Fibroblast of gingiva (primary cell): Measurements from ENCODE around the gene SMARCA1.

Source experiments
- DNase-seq: peaks from one replicate; pipeline ENCODE4 v3.0.0-alpha.2; 2011; ENCODE audit warnings: low read depth

SMARCA1 gene

DNA sequence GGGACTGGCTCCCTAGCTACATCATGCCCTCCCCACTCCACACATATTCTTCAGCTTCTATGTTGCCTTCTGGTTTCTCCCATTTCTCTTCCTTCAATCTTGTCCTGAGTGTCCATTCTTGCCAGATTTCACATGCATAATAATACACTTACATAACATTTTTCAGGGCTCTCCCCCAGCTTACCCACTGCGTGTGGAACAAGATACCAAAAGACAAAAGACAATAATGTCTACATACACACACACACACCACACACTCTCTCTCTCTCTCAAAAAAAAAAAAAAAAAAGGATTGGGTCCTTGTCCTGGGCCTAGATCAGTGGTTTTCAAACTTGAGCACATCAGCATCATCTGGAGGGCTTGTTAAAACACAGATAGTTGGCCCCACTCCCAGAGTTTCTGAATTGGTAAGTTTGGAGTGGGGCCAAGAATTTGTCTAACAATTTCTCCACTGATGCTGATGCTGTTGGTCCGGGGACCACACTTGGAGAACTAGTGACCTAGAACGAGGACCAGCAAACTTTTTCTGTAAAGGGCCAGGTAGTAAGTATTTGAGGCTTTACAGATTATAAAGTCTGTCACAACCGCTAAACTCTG, 6.5 kb upstream of the SMARCA1 start:
- peak; percentile 1 for DNase-seq

- DNase-seq, result no peak
Measured at GRCh38 chrX:129525896-129526295, 2.6 kb upstream of the SMARCA1 start.

DNA sequence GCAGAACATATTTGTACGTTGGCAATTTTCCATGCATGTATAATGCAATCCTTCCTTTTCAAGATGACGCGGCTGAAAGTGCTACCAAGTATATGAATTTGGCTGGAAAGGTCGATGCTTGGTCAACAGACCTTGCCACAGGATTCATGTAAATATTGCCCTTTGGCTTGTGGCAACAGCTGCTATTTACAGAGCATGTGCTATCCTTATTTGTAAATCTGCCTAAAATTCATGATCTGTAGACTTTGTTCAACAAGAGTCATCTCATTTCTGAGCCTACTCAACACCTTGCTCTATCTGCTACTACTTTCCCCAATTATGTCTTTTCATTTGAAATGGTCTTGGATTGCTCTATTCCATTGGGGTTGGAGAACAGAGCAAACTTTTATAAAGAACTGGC, 1.9 kb upstream of the SMARCA1 start:
- peak; percentile 56 for DNase-seq

GRCh38 chrX:129524250-129524850, 1.1 kb upstream of the SMARCA1 start:
- no peak for DNase-seq

- DNase-seq, result peak; percentile 47
Measured at GRCh38 chrX:129522184-129523078, 859 bp downstream of the SMARCA1 start.

- no peak for DNase-seq
Measured at GRCh38 chrX:129520151-129520550, 3.1 kb downstream of the SMARCA1 start.

GRCh38 chrX:129516402-129516801, 6.9 kb downstream of the SMARCA1 start:
- DNase-seq, result no peak

DNA sequence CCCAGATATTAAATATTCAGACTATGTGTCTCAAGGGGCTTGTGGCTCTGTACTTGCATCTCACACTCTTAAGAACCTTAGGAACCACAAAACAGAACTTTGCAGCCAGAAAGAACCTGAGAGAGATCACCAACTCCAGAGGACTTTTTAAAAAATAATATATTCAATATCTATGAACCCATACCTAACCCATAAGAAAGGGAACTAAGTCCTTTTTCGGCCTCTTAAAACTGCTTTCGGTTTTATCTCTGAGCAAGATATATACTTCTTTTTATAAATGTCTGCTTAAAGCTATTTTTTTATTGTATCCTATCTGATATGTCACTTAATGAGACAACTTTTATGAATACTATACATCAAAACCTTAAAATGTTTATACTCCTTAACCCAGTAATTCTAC, 10.9 kb downstream of the SMARCA1 start:
- DNase-seq, result no peak

DNA sequence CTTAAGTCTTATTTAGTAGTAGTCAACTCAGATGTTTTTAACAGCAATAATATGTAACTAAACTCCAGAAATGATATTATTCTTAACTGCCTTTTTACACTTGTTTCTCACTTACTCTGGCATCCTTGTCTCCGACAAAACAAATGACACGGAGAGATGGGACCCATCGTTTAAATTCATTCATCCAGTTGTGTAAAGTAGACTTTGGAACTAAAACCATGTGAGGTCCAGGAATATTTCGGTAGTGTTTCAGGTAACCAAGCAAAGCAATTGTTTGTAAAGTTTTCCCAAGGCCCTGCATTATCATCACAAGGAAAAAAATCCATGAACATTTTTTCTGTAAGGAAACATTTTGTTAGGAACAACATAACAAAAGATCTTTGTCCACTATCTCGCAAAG, 11.6 kb downstream of the SMARCA1 start:
- no peak for DNase-seq

GRCh38 chrX:129510331-129510730, 13.0 kb downstream of the SMARCA1 start:
- no peak for DNase-seq

DNA sequence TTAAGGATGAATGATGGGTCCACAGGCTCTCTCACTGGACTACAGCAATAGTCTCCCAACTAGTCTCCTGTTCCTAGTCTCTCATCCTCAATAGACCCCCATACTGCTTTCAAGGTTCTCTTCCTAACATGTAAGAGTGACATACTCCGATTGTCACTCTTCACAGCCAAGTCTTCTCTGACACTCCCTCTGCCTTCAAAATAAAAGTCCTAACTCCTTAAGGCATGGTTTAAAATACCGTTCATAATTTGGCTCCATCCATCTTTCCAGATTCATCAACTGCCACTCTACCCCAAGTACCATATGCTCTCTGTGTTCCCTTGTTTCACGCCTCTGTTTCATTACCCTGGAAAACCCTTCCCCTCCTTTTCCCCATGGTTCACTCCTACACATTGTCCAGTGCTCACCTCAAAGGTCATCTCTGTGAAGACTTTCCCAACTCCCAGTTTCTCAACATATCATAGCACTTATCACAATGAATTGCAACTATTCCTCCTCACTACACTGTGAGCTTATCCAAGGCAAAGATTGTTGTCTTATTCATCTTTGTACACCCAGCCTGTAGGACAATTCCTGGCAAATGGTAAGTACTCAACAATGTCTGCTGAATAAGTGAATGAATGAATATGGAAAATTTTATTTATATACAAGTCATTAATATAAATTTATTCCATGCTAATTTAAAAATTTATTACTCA, 26.0 kb downstream of the SMARCA1 start:
- no peak for DNase-seq

GRCh38 chrX:129496625-129497024, 26.7 kb downstream of the SMARCA1 start:
- DNase-seq, result peak; percentile 1

DNA sequence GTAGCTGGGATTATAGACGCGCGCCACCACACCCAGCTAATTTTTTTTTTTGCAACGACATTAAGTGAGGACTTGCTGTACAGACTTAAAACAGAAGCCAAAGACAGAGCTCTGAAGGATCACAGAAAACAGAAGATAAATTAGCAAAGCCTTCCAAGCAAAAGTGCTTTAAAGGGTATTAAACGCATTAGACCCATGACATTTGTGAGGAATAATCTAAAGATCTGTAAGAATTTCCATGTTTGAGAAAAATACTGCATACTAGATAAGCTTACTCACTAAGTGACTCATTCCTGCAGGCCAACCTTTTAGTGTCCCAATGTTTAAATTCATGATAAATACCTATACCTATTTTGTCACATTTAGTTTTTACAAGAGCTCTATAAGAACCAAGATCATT, 27.4 kb downstream of the SMARCA1 start:
- DNase-seq, result no peak

DNA sequence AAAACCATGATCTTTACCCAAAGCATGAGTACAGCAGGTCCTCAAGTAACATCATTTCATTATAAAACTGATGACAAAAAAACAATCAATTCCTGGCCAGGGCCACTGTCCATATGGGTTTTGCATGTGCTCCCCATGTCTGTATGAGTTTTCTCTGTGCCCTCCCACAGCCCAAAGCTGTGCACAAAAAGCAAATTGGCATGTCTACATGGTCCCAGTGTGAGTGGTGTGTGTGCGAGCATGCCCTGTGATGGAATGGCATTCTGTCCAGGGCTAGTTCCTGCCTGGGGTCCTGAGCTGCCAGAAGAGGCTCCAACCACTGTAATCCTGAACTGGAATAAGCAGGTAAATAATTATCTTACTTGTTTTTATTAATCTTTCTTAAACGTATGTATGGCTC, 28.4 kb downstream of the SMARCA1 start:
- DNase-seq, result no peak

DNA sequence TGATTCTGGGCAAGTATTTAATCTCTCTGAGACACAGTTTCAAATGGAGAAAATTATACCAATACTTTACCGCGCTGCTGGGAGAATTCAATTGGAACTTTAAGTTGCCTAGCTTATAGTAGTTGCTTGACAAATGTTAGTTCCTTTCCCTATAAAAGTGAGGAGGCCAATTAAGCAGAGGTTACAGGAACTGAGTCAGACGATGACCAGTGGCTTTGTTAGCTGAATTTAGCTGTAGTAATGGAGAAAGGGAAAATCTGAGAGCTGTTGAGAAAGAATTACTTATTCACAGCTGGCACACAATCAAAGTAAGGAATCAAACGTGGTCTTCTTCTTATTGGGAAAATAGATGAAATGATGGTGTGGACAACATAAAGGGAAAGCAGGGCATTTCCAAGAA, 29.6 kb downstream of the SMARCA1 start:
- peak; percentile 24 for DNase-seq

DNA sequence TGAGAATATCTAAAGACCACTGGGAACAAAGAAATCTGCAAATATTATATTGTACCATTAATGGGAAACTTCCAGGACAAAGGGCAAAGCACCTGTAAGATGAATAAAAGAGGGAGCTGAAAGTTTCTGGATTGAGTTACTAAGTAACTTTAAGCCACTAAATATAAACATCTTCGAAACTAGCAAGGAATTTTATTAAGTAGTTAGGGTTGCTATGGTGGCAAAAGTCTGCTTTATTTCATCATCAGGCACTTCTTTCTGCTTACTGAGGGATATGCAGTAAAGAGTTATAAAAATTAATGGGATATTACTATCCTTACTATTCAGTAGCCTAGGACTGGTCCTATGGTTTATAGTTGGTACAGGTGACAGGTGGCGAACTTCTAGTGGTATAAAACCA, 33.0 kb downstream of the SMARCA1 start:
- DNase-seq, result no peak

DNA sequence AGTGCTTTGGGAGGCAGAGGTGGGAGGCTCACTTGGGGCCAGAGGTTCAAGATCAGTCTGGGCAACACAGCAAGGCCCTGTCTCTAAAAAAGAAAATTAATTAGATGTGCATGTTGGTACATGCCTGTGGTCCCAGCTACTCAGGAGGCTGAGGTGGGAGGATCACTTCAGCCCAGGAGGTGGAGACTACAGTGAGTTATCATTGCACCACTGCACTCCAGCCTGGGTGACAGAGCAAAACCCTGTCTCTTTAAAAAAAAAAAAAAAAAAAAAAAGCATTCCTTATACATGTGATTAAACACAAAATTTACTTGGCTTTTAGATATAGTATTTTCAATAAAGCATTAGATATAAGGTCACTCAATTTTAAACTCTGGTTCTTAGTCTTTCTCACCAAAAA, 34.9 kb downstream of the SMARCA1 start:
- DNase-seq, result no peak

GRCh38 chrX:129480889-129481288, 42.4 kb downstream of the SMARCA1 start:
- no peak for DNase-seq

- DNase-seq, result peak; percentile 14
Measured at GRCh38 chrX:129478516-129478915, 44.8 kb downstream of the SMARCA1 start.

DNA sequence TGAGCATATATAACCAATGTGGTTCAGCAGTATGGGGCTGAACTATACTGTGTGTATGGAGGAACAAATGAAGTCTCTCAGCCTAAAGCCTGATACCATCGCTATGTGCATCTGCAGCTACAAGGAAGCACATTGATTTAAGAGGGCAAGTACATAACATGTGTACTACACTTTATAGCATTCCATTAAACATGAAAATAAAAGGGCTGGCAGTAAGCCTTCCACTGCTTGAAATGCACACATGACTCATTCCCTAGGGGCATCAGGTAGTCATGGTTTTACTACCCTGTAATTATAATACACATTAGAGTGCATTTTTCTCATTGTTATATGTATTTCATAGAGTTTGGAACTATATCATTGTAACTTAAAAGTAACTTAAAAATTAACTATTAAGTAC, 51.2 kb downstream of the SMARCA1 start:
- peak; percentile 1 for DNase-seq

DNA sequence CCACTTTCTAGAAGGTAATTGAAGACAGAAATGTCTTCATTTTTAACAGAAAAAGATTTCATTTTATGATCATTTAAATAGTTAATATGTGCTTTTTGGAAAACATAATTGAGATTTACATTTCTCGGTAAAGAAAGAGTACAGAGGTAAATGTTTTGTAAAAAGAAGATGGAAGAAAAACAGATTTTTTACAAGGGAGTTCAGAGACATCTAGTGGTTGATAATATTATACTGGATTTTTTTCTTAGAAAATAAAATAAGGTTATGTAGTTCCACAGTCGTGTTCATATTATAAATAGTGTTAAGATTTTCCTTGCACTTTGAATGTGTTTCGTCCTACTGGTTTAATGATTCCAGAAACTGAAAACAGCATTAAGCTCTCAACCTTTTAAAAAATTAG, 60.6 kb downstream of the SMARCA1 start:
- no peak for DNase-seq

GRCh38 chrX:129461801-129462456, 61.4 kb downstream of the SMARCA1 start:
- no peak for DNase-seq
